Neural progenitor cell (in vitro differentiated cells): ENCODE measurements around the gene SIX1. TPM values are rescaled to one million over a fixed set of nuclear protein-coding genes. Genes with fewer than 3 reads are reported as not detected.

Experiments used
- DNase-seq: peaks from one replicate; pipeline ENCODE4 v3.0.0-alpha.2; 2016; ENCODE audit warnings: low spot score
- H2AFZ ChIP-seq: fragments of 200-600 bp; sonication (generic); replicated peaks from 2 replicates; pipeline ENCODE4 v1.6.1; 2016; ENCODE audit warnings: antibody characterized with exemption
- H3F3A ChIP-seq: fragments of 200-600 bp; sonication (generic); 2 replicates; pipeline ENCODE4 v1.6.1; 2016; ENCODE audit warnings: antibody characterized with exemption, low read depth
- H3K27ac ChIP-seq: fragments of 200-600 bp; sonication (generic); 2 replicates; pipeline ENCODE4 v1.5.1; 2016; ENCODE audit warnings: mild to moderate bottlenecking
- H3K27me3 ChIP-seq: fragments of 200-600 bp; sonication (generic); 2 replicates; pipeline ENCODE4 v1.6.1; 2016; ENCODE audit warnings: mild to moderate bottlenecking, moderate library complexity
- H3K36me3 ChIP-seq: fragments of 200-600 bp; sonication (generic); 2 replicates; pipeline ENCODE4 v1.5.1; 2016
- H3K4me1 ChIP-seq: fragments of 200-600 bp; sonication (generic); 2 replicates; pipeline ENCODE4 v1.6.1; 2016; ENCODE audit warnings: mixed run types
- H3K4me2 ChIP-seq: fragments of 200-600 bp; sonication (generic); 2 replicates; pipeline ENCODE4 v1.6.1; 2016
- H3K4me3 ChIP-seq: fragments of 200-600 bp; sonication (generic); 2 replicates; pipeline ENCODE4 v1.5.1; 2016
- H3K79me2 ChIP-seq: fragments of 200-600 bp; sonication (generic); 2 replicates; pipeline ENCODE4 v1.6.1; 2016; ENCODE audit warnings: low read depth
- H3K9ac ChIP-seq: fragments of 200-600 bp; sonication (generic); 2 replicates; pipeline ENCODE4 v1.6.1; 2016
- H3K9me3 ChIP-seq: fragments of 200-600 bp; sonication (generic); 2 replicates; pipeline ENCODE4 v1.5.1; 2016; ENCODE audit warnings: low read depth
- H4K20me1 ChIP-seq: fragments of 200-600 bp; sonication (generic); 2 replicates; pipeline ENCODE4 v1.6.1; 2016; ENCODE audit warnings: low read depth
- H3K27ac Mint-ChIP-seq: 3 replicates; pipeline ENCODE4 v1.8.0; 2021; ENCODE audit warnings: mixed read lengths
- H3K27me3 Mint-ChIP-seq: 2 replicates; pipeline ENCODE4 v1.8.0; 2022; ENCODE audit warnings: low read depth, mild to moderate bottlenecking, inconsistent platforms, moderate library complexity, mixed read lengths; ENCODE audit not compliant: insufficient read depth
- H3K36me3 Mint-ChIP-seq: 3 replicates; pipeline ENCODE4 v1.8.0; 2021; ENCODE audit warnings: mixed read lengths
- H3K4me1 Mint-ChIP-seq: 3 replicates; pipeline ENCODE4 v1.8.0; 2021; ENCODE audit warnings: mixed read lengths
- H3K4me3 Mint-ChIP-seq: 3 replicates; pipeline ENCODE4 v1.8.0; 2021; ENCODE audit warnings: mild to moderate bottlenecking, moderate library complexity, mixed read lengths
- H3K9me3 Mint-ChIP-seq: 3 replicates; pipeline ENCODE4 v1.8.0; 2020; ENCODE audit warnings: mixed read lengths
- CTCF ChIP-seq: fragments of 200-600 bp; sonication (generic); IDR thresholded peaks from 2 replicates; pipeline ENCODE4 v1.5.1; 2017; ENCODE audit warnings: antibody characterized with exemption, mild to moderate bottlenecking
- EZH2 ChIP-seq: fragments of 200-600 bp; sonication (generic); IDR thresholded peaks from 2 replicates; pipeline ENCODE4 v1.6.1; 2017; ENCODE audit warnings: antibody characterized with exemption, mild to moderate bottlenecking, moderate library complexity
- EZH2phosphoT487 ChIP-seq: fragments of 200-600 bp; sonication (generic); IDR thresholded peaks from 2 replicates; pipeline ENCODE4 v1.6.1; 2017; ENCODE audit warnings: antibody characterized with exemption
- total RNA-seq: library from RNA; depleted of rRNA; stranded (reverse); fragments of >200 nt; gene quantifications from 2 replicates; pipeline ENCODE4 v1.2.3, GENCODE V29; 2015; ENCODE audit warnings: low replicate concordance

The SIX1 gene
- total RNA-seq, 1 donor from 2014 or later = not detected

GRCh38 chr14:60621386-60621785, 27.9 kb downstream of the SIX1 start:
- Histone ChIP-seq H3K9ac (no peak overlapping the region), H3K36me3 (no peaks in the 10 kb centered on the region), H4K20me1 (no peaks in the 10 kb centered on the region), H3K4me2 (no peak overlapping the region), H3K27me3 (peaks cover 5% of the 10 kb centered on the region), H2AFZ (no peak overlapping the region), H3K4me3 (no peak overlapping the region), H3K79me2 (no peaks in the 10 kb centered on the region), H3K27ac (no peak overlapping the region), H3F3A (no peaks in the 10 kb centered on the region), H3K4me1 (no peaks in the 10 kb centered on the region), H3K9me3 (no peaks in the 10 kb centered on the region)
- H3K4me1 Mint-ChIP-seq = no peaks in the 10 kb centered on the region
- no peaks in the 10 kb centered on the region for H3K36me3 Mint-ChIP-seq
- no peak overlapping the region for H3K4me3 Mint-ChIP-seq
- H3K27me3 Mint-ChIP-seq = no peaks in the 10 kb centered on the region
- no peak for DNase-seq
- TF ChIP-seq EZH2phosphoT487 (no peak), CTCF (no peak), EZH2 (no peak)
- no peaks in the 10 kb centered on the region for H3K9me3 Mint-ChIP-seq
- H3K27ac Mint-ChIP-seq = no peak overlapping the region

GRCh38 chr14:60618241-60618640, 31.0 kb downstream of the SIX1 start:
- H3K36me3 Mint-ChIP-seq = no peaks in the 10 kb centered on the region
- H3K27ac Mint-ChIP-seq = no peak overlapping the region
- TF ChIP-seq EZH2 (no peak), EZH2phosphoT487 (no peak), CTCF (no peak)

GRCh38 chr14:60616461-60616959, 32.8 kb downstream of the SIX1 start:
- Histone ChIP-seq H3K79me2 (no peaks in the 10 kb centered on the region), H3K4me1 (no peaks in the 10 kb centered on the region), H3K27me3 (no peaks in the 10 kb centered on the region), H3K9me3 (no peaks in the 10 kb centered on the region), H4K20me1 (no peaks in the 10 kb centered on the region), H2AFZ (peak overlapping the region; percentile 73), H3K27ac (no peak overlapping the region), H3K4me2 (no peak overlapping the region), H3K36me3 (no peaks in the 10 kb centered on the region), H3F3A (no peaks in the 10 kb centered on the region), H3K9ac (no peak overlapping the region), H3K4me3 (no peak overlapping the region)
- no peak overlapping the region for H3K4me3 Mint-ChIP-seq
- H3K9me3 Mint-ChIP-seq = peaks cover 3% of the 10 kb centered on the region
- H3K27me3 Mint-ChIP-seq = peaks cover 2% of the 10 kb centered on the region
- no peaks in the 10 kb centered on the region for H3K4me1 Mint-ChIP-seq
- H3K36me3 Mint-ChIP-seq = no peaks in the 10 kb centered on the region
- no peak for TF ChIP-seq CTCF
- no peak for TF ChIP-seq EZH2
- no peak for TF ChIP-seq EZH2phosphoT487
- H3K27ac Mint-ChIP-seq = no peak overlapping the region
- no peak for DNase-seq

More at GRCh38 chr14:60618241-60618640, 31.0 kb downstream of the SIX1 start:
- H3K9me3 Mint-ChIP-seq = peaks cover under 1% of the 10 kb centered on the region
- H3K27me3 Mint-ChIP-seq = peaks cover 2% of the 10 kb centered on the region
- Histone ChIP-seq H3K4me1 (no peaks in the 10 kb centered on the region), H3F3A (no peaks in the 10 kb centered on the region), H3K4me3 (no peak overlapping the region), H2AFZ (no peak overlapping the region), H3K36me3 (no peaks in the 10 kb centered on the region), H3K79me2 (no peaks in the 10 kb centered on the region), H3K4me2 (no peak overlapping the region), H3K27me3 (peaks cover 2% of the 10 kb centered on the region), H4K20me1 (no peaks in the 10 kb centered on the region), H3K9ac (no peak overlapping the region), H3K27ac (no peak overlapping the region), H3K9me3 (no peaks in the 10 kb centered on the region)
- no peak for DNase-seq
- H3K4me1 Mint-ChIP-seq = no peaks in the 10 kb centered on the region
- no peak overlapping the region for H3K4me3 Mint-ChIP-seq
